PC-9 (cell line): Measurements from ENCODE around the gene JPH4. TPM values are rescaled to one million over a fixed set of nuclear protein-coding genes. Genes with fewer than 3 reads are reported as not detected.
A peak's percentile ranks its signal among the peaks of the same experiment; 100 is the strongest.

ENCODE experiments used
- BruUV-seq: library from RNA; stranded (reverse); fragments of 400-500 nt; replicated peaks from 2 replicates; lab custom pipeline; 2021; lab: Mats Ljungman, UMichigan
- CTCF ChIA-PET: fragments of 300-600 bp; sonication (Branson Sonifier 250); formaldehyde crosslinking; loops from one replicate; lab custom pipeline; 2022; ENCODE audit warnings: antibody characterized with exemption; lab: Charles Lee
- POLR2A ChIA-PET: fragments of 300-600 bp; sonication (Branson Sonifier 250); formaldehyde crosslinking; loops from one replicate; lab custom pipeline; 2022; ENCODE audit warnings: antibody characterized with exemption; ENCODE audit not compliant: unreplicated experiment; lab: Charles Lee
- DNase-seq, 2 experiments: peaks; one replicate each; pipeline versions ENCODE4 v3.0.0 to v3.0.0-alpha.2; 2015 to 2022; ENCODE audit warnings: mixed read lengths in 1 of 2
- H2AFZ ChIP-seq: fragments of 200-600 bp; sonication (generic); 2 replicates; pipeline ENCODE4 v1.8.1; 2017; ENCODE audit warnings: antibody characterized with exemption
- H3F3A ChIP-seq: fragments of 200-600 bp; sonication (generic); 2 replicates; pipeline ENCODE4 v1.8.1; 2017; ENCODE audit warnings: antibody characterized with exemption, mild to moderate bottlenecking, low read depth; ENCODE audit not compliant: insufficient read depth
- H3K27ac ChIP-seq: fragments of 200-600 bp; sonication (generic); 2 replicates; pipeline ENCODE4 v1.6.1; 2016; ENCODE audit warnings: mixed run types
- H3K27me3 ChIP-seq: fragments of 200-600 bp; sonication (generic); 2 replicates; pipeline ENCODE4 v1.6.1; 2016; ENCODE audit warnings: low read depth, mixed run types; ENCODE audit not compliant: insufficient read depth
- H3K36me3 ChIP-seq: fragments of 200-600 bp; sonication (generic); 2 replicates; pipeline ENCODE4 v1.6.1; 2016; ENCODE audit warnings: low read depth, mixed run types
- H3K4me1 ChIP-seq: fragments of 200-600 bp; sonication (generic); replicated peaks from 2 replicates; pipeline ENCODE4 v1.6.1; 2016; ENCODE audit warnings: mixed run types; ENCODE audit not compliant: insufficient read depth
- H3K4me2 ChIP-seq: fragments of 200-600 bp; sonication (generic); 2 replicates; pipeline ENCODE4 v1.6.1; 2017; ENCODE audit warnings: mixed run types
- H3K4me3 ChIP-seq: fragments of 200-600 bp; sonication (generic); 2 replicates; pipeline ENCODE4 v1.6.1; 2016; ENCODE audit warnings: mixed run types
- H3K79me2 ChIP-seq: fragments of 200-600 bp; sonication (generic); 2 replicates; pipeline ENCODE4 v1.6.1; 2017; ENCODE audit warnings: low read depth, mixed run types
- H3K9me2 ChIP-seq: fragments of 200-600 bp; sonication (generic); 2 replicates; pipeline ENCODE4 v1.8.1; 2017; ENCODE audit warnings: mild to moderate bottlenecking; ENCODE audit not compliant: insufficient read depth
- H3K9me3 ChIP-seq: fragments of 200-600 bp; sonication (generic); 2 replicates; pipeline ENCODE4 v1.8.1; 2016; ENCODE audit warnings: low read depth; ENCODE audit not compliant: insufficient read depth
- H4K20me1 ChIP-seq: fragments of 200-600 bp; sonication (generic); 2 replicates; pipeline ENCODE4 v1.8.1; 2017; ENCODE audit not compliant: insufficient read depth
- EZH2 ChIP-seq: fragments of 200-600 bp; sonication (generic); IDR thresholded peaks from 2 replicates; pipeline ENCODE4 v1.8.0; 2017; ENCODE audit warnings: antibody characterized with exemption, low read depth
- intact Hi-C: fragments of 100-400 bp; cut with micrococcal nuclease; formaldehyde crosslinking; loops from one replicate; pipeline ENCODE4 v1.10.0; 2022; ENCODE audit not compliant: unreplicated experiment
- total RNA-seq: library from RNA; stranded (reverse); gene quantifications from 2 replicates; pipeline ENCODE4 v1.2.3, GENCODE V29; 2021
- TF ChIP-seq, protein P1 (sequence below): fragments of 200-600 bp; sonication (generic); conservative IDR thresholded peaks from 2 replicates; pipeline ENCODE4 v1.6.1; 2017; ENCODE audit warnings: mixed run types, antibody characterized with exemption, mild to moderate bottlenecking, moderate library complexity

JPH4 gene
- total RNA-seq, 1 experiment from 2014 or later, result not detected

DNA sequence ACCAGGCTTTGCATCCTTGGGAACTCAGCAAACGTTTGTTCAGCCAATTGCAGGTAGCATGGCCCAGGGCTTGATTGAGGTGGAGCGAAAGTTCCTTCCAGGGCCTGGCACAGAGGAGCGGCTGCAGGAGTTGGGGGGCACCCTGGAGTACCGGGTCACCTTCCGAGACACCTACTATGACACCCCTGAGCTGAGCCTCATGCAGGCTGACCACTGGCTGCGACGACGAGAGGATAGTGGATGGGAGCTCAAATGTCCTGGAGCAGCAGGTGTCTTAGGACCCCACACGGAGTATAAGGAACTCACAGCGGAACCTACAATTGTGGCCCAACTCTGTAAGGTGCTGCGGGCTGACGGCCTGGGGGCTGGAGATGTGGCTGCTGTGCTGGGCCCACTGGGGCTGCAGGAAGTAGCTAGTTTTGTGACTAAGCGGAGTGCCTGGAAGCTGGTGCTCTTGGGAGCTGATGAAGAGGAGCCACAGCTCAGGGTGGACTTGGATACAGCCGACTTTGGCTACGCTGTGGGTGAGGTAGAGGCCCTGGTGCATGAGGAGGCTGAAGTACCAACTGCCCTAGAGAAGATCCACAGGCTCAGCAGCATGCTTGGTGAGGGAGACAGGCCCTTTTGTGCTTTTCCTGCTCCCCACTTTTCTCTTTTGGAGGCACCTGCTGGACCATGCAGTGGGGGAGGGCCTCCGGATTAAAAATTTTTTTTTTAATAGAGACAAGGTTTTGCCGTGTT lies 21.7 kb downstream of the JPH4 start:
- Histone ChIP-seq H3K9me3 (no peaks in the 10 kb centered on the region), H3K4me2 (peak overlapping the region; percentile 91), H3F3A (peaks cover 9% of the 10 kb centered on the region), H2AFZ (peak overlapping the region; percentile 84), H3K4me1 (no peaks in the 10 kb centered on the region; the same call in 1 of the 2 replicates), H3K27ac (no peak overlapping the region), H3K79me2 (no peaks in the 10 kb centered on the region), H3K27me3 (no peaks in the 10 kb centered on the region), H3K4me3 (peak overlapping the region; percentile 81), H3K36me3 (no peaks in the 10 kb centered on the region), H3K9me2 (no peaks in the 10 kb centered on the region), H4K20me1 (no peaks in the 10 kb centered on the region; the same call in 1 of the 2 replicates)
- BruUV-seq, result TSS peak; percentile 60
- ChIA-PET CTCF (interaction anchor here (0.6 kb wide), 1 partner anchor 10 kb away, joined by 16 read pairs; no protein-coding TSS in a partner anchor), POLR2A (interaction anchor here (0.6 kb wide), 1 partner anchor 78 kb away, joined by 4 read pairs; no protein-coding TSS in a partner anchor)
- peak in 1 of 2 experiments; percentile 17 for DNase-seq
- intact Hi-C loops, result loop anchor here (5.0 kb wide), 1 partner anchor 230 kb away; no protein-coding TSS in a partner anchor
- TF ChIP-seq EZH2, result no peak
- TF ChIP-seq, protein P1, sequence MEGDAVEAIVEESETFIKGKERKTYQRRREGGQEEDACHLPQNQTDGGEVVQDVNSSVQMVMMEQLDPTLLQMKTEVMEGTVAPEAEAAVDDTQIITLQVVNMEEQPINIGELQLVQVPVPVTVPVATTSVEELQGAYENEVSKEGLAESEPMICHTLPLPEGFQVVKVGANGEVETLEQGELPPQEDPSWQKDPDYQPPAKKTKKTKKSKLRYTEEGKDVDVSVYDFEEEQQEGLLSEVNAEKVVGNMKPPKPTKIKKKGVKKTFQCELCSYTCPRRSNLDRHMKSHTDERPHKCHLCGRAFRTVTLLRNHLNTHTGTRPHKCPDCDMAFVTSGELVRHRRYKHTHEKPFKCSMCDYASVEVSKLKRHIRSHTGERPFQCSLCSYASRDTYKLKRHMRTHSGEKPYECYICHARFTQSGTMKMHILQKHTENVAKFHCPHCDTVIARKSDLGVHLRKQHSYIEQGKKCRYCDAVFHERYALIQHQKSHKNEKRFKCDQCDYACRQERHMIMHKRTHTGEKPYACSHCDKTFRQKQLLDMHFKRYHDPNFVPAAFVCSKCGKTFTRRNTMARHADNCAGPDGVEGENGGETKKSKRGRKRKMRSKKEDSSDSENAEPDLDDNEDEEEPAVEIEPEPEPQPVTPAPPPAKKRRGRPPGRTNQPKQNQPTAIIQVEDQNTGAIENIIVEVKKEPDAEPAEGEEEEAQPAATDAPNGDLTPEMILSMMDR, result no peak

DNA sequence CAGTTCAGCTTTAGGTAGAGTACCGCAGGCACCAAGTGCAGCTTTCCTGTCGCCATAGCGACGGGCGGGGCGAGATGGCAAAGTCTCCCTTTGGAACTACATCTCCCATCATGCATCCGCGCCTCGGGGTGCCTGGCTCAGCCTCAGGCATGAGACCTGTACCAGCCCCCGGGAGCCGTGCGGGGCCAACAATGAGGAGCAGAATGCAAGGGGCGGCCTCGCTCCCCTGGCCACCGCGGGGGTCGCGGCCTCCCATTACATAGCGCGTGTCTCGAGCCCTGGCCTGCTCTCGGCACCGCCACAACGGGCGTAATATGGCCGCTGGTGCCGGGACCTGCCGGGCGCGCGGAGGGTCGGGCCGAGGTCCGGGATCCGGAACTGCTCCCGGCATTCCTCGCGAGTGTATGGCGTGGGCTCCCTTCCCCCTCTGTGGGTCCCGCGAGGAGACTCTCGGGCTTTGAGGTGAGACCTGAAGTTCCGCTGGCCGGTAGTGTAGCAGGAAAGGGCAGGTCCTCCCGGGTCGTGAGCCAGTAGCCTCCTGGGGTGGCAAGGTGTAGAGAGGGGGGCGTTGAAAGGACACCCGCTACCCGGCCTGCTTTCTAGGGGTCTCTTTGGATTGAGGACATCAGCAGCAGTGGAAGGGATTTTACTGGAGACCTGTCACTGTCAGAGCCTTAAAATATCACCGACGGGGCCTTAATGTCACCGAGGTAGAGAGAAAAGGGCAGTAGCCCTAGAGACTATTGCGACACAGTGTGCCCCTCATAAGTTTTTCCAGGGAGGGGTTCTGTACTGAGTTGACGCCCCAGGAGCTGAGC lies 22.5 kb downstream of the JPH4 start, which contains the start of gene THTPA:
TSS of gene THTPA (plus strand) at position 390 of the 818 bp plus-strand sequence. CDS start 487 bp downstream, outside the sequence.
- Histone ChIP-seq H3K4me2 (peak within 1 kb of the TSS; percentile 91), H2AFZ (peak within 1 kb of the TSS; percentile 84), H3F3A (peaks cover 9% of the 10 kb centered on the region), H3K4me1 (no peaks in the 10 kb centered on the region; the same call in 1 of the 2 replicates), H3K9me2 (no peaks in the 10 kb centered on the region), H3K79me2 (no peaks in the 10 kb centered on the region), H3K36me3 (no peaks in the 10 kb centered on the region), H3K9me3 (no peaks in the 10 kb centered on the region), H3K4me3 (peak within 1 kb of the TSS; percentile 81), H4K20me1 (no peaks in the 10 kb centered on the region), H3K27me3 (no peaks in the 10 kb centered on the region), H3K27ac (peak within 1 kb of the TSS; percentile 37; the same call in 1 of the 2 replicates)
- peak; percentile 81 to 85 for DNase-seq
- no TSS peak for BruUV-seq
- POLR2A ChIA-PET, result interaction anchor here (0.6 to 0.7 kb wide), 2 partner anchors 77 to 1261 kb away, joined by 3 to 4 read pairs; no protein-coding TSS in a partner anchor
- intact Hi-C loops, result loop anchor here (5.0 kb wide), 1 partner anchor 229 kb away; no protein-coding TSS in a partner anchor
- CTCF ChIA-PET, result interaction anchor here (0.6 kb wide), 1 partner anchor 11 kb away, joined by 16 read pairs; no protein-coding TSS in a partner anchor
- no peak for TF ChIP-seq EZH2
- TF ChIP-seq, protein P1, result no peak

DNA sequence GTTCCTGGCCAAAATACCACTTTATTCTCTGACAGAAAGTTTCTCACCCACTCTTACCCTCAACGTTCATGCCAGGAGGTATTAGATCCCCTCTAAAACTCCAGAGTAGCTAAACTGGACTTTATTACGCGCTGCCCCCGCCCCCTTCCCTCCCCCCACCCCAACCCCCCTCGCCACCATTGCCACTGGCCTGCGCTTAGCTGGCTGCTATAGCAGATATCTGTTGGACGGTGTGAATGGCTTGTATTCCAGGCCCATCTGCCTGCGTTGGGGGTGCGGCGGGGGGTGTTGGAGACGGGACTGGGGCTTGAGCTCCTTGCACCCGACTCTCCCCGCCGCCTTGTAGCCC lies 23.1 kb downstream of the JPH4 start:
- H3K27me3 ChIP-seq, result no peaks in the 10 kb centered on the region

More for the DNA sequence above, 23.1 kb downstream of the JPH4 start:
- H3K4me1 ChIP-seq, result no peaks in the 10 kb centered on the region; the same call in 1 of the 2 replicates
- POLR2A ChIA-PET, result interaction anchor here (0.7 kb wide), 1 partner anchor 1260 kb away, joined by 3 read pairs; no protein-coding TSS in a partner anchor
- no peaks in the 10 kb centered on the region for H3K9me2 ChIP-seq
- H3K79me2 ChIP-seq, result no peaks in the 10 kb centered on the region
- no peaks in the 10 kb centered on the region for H3K36me3 ChIP-seq
- TF ChIP-seq, protein P1, result no peak
- TF ChIP-seq EZH2, result no peak
- DNase-seq, result no peak
- intact Hi-C loops, result loop anchor here (5.0 kb wide), 1 partner anchor 228 kb away; no protein-coding TSS in a partner anchor
- H2AFZ ChIP-seq, result peak overlapping the region; percentile 84; the same call in 1 of the 2 replicates
- no peaks in the 10 kb centered on the region for H3K9me3 ChIP-seq
- H3K4me2 ChIP-seq, result peak overlapping the region; percentile 91
- no TSS peak for BruUV-seq
- no peaks in the 10 kb centered on the region for H4K20me1 ChIP-seq
- peak overlapping the region; percentile 81 for H3K4me3 ChIP-seq
- CTCF ChIA-PET, result no interaction called here
- no peak overlapping the region for H3K27ac ChIP-seq
- peaks cover 7% of the 10 kb centered on the region for H3F3A ChIP-seq
